ENCODE results near the gene NDUFA6. TPM values are rescaled to one million over a fixed set of nuclear protein-coding genes. Genes with fewer than 3 reads are reported as not detected.
"Not testable (repeated sequence)": the region's sequence is repeated elsewhere in the genome, so short reads cannot be mapped to it uniquely, and the experiment has no call there.

Gene NDUFA6
- total RNA-seq, 1 donor from 2014 or later, result 23.9 TPM

DNA sequence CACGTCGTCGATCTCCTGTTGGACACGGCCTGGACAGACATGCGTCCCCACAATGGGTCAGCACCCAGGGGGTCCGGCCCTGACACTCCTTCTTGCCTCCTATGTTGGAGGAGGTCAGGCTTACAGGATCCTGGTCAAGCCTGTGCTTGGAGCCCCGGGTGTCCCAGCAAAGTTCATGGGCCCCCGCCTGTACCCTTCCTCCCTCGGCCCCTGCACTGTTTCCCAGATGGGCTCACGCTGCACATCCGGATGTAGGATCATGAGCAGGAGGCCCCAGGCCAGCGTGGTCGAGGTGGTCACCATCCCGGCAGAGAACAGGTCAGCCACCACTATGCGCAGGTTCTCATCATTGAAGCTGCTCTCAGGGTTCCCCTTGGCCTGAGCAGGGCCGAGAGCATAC is 37.0 kb upstream of the NDUFA6 start:
- H3K36me3 ChIP-seq, result no peaks in the 10 kb centered on the region
- DNase-seq (ENCODE audit: low spot score in 2 of 2), result no peak
- intact Hi-C loops (cut with DNase I), result no loop called here

DNA sequence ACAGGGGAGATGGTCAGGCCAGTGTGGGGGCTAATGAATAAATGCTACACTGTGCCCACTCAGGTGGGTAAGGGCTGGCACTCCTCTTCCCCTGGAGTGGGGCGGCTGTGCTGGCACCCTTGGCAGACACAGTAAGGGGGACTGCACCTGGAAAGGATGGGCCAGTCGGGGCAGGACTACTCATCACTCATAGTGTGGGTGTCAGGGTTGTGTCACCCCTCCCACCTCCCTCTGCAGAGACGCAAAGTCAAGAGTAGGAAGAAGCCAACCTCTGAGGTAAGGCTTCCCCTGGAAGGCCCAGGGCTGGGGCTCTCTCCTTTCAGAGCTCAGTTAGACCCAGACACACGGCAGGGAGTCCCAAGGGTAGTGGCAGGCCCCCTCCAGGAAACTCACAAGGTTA is 33.0 kb upstream of the NDUFA6 start:
- H3K4me1 ChIP-seq; DNase-seq (ENCODE audit: low spot score in 2 of 2); H3K4me3 ChIP-seq; intact Hi-C loops (cut with DNase I); H3K27ac ChIP-seq; H3K9me3 ChIP-seq; H3K36me3 ChIP-seq; H3K27me3 ChIP-seq: not testable (repeated sequence)

More for the DNA sequence above, 37.0 kb upstream of the NDUFA6 start:
- no peak overlapping the region for H3K27ac ChIP-seq
- H3K4me1 ChIP-seq, result no peaks in the 10 kb centered on the region
- no peaks in the 10 kb centered on the region for H3K9me3 ChIP-seq
- no peaks in the 10 kb centered on the region for H3K27me3 ChIP-seq
- no peak overlapping the region for H3K4me3 ChIP-seq
- TF ChIP-seq CTCF (IDR thresholded peaks at IDR 0.05), result no peak

DNA sequence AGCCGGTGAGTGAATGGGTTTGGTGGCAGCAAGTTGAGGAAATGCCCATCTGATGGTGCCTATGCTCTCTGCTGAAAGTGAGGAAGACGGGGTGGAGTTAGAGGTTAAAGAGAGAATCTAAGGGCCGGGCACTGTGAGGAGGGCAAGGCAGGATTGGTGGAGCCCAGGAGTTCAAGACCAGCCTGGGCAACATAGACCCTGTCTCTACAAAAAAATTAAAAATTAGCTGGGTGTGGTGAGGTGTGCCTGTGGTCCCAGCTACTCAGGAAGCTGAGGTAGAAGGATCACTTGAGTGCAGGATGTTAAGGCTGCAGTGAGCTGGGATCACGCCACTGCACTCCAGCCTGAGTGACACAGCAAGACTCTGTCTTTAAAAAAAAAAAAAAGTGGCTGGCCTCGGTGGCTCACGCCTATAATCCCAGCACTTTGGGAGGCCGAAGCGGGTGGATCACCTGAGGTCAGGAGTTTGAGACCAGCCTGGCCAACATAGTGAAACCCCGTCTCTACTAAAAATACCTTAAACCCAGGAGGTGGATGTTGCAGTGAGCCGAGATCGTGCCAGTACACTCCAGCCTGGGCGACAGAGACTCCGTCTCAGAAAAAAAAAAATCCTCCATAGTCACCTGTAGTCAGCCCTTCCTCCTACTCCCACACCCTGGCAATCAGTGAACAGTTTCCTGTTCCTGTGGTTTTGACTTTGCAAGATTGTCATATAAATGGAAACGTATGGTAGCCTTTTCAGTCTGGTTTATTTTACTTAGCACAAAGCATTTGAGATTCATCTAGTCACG is 29.9 kb upstream of the NDUFA6 start:
- H3K4me1 ChIP-seq; DNase-seq (ENCODE audit: low spot score in 2 of 2); intact Hi-C loops (cut with DNase I); H3K9me3 ChIP-seq; H3K36me3 ChIP-seq; H3K4me3 ChIP-seq; H3K27me3 ChIP-seq; H3K27ac ChIP-seq: not testable (repeated sequence)

GRCh38 chr22:42116848-42117424 is 26.4 kb upstream of the NDUFA6 start:
- Histone ChIP-seq H3K27me3 (no peaks in the 10 kb centered on the region), H3K36me3 (peaks cover 0 to 3% of the 10 kb centered on the region in 2 donors), H3K9me3 (peaks cover 12 to 17% of the 10 kb centered on the region in 2 donors), H3K4me3 (no peak overlapping the region), H3K27ac (no peak overlapping the region), H3K4me1 (no peaks in the 10 kb centered on the region)
- no peak for TF ChIP-seq CTCF (IDR thresholded peaks at IDR 0.05)
- intact Hi-C loops (cut with DNase I), result no loop called here
- DNase-seq (ENCODE audit: low spot score in 2 of 2), result no peak

GRCh38 chr22:42115420-42115830 is 24.9 kb upstream of the NDUFA6 start:
- H3K36me3 ChIP-seq; H3K4me3 ChIP-seq; H3K4me1 ChIP-seq; DNase-seq (ENCODE audit: low spot score in 2 of 2); intact Hi-C loops (cut with DNase I); H3K27me3 ChIP-seq; H3K27ac ChIP-seq: not testable (repeated sequence)
- peaks cover 12 to 17% of the 10 kb centered on the region in 2 donors for H3K9me3 ChIP-seq

GRCh38 chr22:42114721-42115120 is 24.1 kb upstream of the NDUFA6 start:
- intact Hi-C loops (cut with DNase I), result no loop called here
- no peak for TF ChIP-seq CTCF (IDR thresholded peaks at IDR 0.05)
- Histone ChIP-seq H3K27me3 (no peaks in the 10 kb centered on the region), H3K9me3 (peaks cover 12 to 17% of the 10 kb centered on the region in 2 donors), H3K4me1 (no peaks in the 10 kb centered on the region), H3K36me3 (peaks cover 0 to 3% of the 10 kb centered on the region in 2 donors), H3K4me3 (no peak overlapping the region), H3K27ac (no peak overlapping the region)
- DNase-seq (ENCODE audit: low spot score in 2 of 2), result no peak

DNA sequence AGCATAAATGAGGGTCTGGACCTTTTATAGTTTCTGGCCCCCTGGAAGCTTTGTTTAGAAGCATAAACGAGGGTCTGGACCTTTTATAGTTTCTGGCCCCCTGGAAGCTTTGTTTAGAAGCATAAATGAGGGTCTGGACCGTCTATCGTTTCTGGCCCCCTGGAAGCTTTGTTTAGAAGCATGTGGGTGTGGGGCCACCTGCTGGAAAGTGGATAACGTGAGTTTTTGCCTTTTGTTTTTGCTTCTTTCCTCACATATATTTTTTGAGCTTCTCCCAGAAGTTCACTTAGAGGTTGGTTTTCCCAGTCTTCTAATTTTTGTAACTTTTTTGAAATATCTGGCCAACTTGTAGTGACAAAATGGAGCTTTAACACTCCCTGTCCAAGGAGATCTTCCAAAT is 22.2 kb upstream of the NDUFA6 start:
- intact Hi-C loops (cut with DNase I); DNase-seq (ENCODE audit: low spot score in 2 of 2); H3K36me3 ChIP-seq; H3K27me3 ChIP-seq; H3K4me1 ChIP-seq; H3K4me3 ChIP-seq; H3K27ac ChIP-seq: not testable (repeated sequence)
- peaks cover 12 to 17% of the 10 kb centered on the region in 2 donors for H3K9me3 ChIP-seq

Data from ascending aorta (tissue), 2 donors.